ENCODE results near the gene S100A3.

- TF ChIP-seq CTCF (IDR thresholded peaks at IDR 0.05 in 4 of 5, conservative IDR thresholded peaks at IDR 0.05 in 1 of 5) (no peak), POLR2A (IDR thresholded peaks at IDR 0.05) (no peak)
These were observed 1.2 kb downstream of the S100A3 start for GRCh38 chr1:153547560-153548551.
